SK-N-SH (cell line): ENCODE data around the gene BEND4. TPM values are rescaled to one million over a fixed set of nuclear protein-coding genes. Genes with fewer than 3 reads are reported as not detected.

Source experiments
- CTCF ChIA-PET: fragments of 300-600, 350-600 bp; formaldehyde crosslinking; extraction: SDS; loops from one replicate; lab custom pipeline; 2021; lab: Yijun Ruan, JAX
- POLR2A ChIA-PET: fragments of 350-600 bp; sonication (Branson Sonifier 250); formaldehyde crosslinking; extraction: SDS; loops from one replicate; lab custom pipeline; 2020; ENCODE audit warnings: antibody characterized with exemption, inconsistent platforms; lab: Yijun Ruan, JAX
- DNase-seq: peaks from one replicate; pipeline ENCODE4 v3.0.0; 2012
- H2AFZ ChIP-seq: fragments of 200-600 bp; sonication (generic); 2 replicates; pipeline ENCODE4 v1.8.1; 2016; ENCODE audit warnings: antibody characterized with exemption, mild to moderate bottlenecking, low read depth
- H3F3A ChIP-seq: fragments of 200-600 bp; sonication (generic); replicated peaks from 2 replicates; pipeline ENCODE3; 2016; ENCODE audit warnings: antibody characterized with exemption, mild to moderate bottlenecking; ENCODE audit not compliant: insufficient read depth
- H3K27ac ChIP-seq, 2 experiments: fragments of 200-500 bp in 1 of 2; fragments of 200-600 bp in 1 of 2; sonication (Bioruptor generic) in 1 of 2; sonication (generic), shearing (Covaris generic) in 1 of 2; 2 replicates each; pipeline versions ENCODE4 v1.5.1 to v1.6.1; 2014 to 2016; ENCODE audit warnings: low read depth in 2 of 2, inconsistent platforms in 1 of 2, low read length in 1 of 2, mild to moderate bottlenecking in 1 of 2, mixed read lengths in 1 of 2
- H3K27me3 ChIP-seq: fragments of 200-600 bp; sonication (generic), shearing (Covaris generic); 2 replicates; pipeline ENCODE4 v1.6.1; 2016; ENCODE audit warnings: mixed run types; ENCODE audit not compliant: insufficient read depth
- H3K36me3 ChIP-seq, 2 experiments: fragments of 200-500 bp in 1 of 2; fragments of 200-600 bp in 1 of 2; sonication (Bioruptor generic) in 1 of 2; sonication (generic) in 1 of 2; replicated peaks in 1 of 2; 2 replicates each; pipeline versions ENCODE3 to v1.5.1; 2014 to 2016; ENCODE audit warnings: low read length in 1 of 2, mild to moderate bottlenecking in 1 of 2; ENCODE audit not compliant: insufficient read depth in 2 of 2, control insufficient read depth in 1 of 2
- H3K4me1 ChIP-seq, 2 experiments: fragments of 200-500 bp in 1 of 2; fragments of 200-600 bp in 1 of 2; sonication (Bioruptor generic) in 1 of 2; sonication (generic), shearing (Covaris generic) in 1 of 2; 2 replicates each; pipeline versions ENCODE4 v1.5.1 to v1.6.1; 2014 to 2016; ENCODE audit warnings: low read depth in 1 of 2, low read length in 1 of 2, mixed run types in 1 of 2; ENCODE audit not compliant: insufficient read depth in 2 of 2, control insufficient read depth in 1 of 2
- H3K4me2 ChIP-seq: fragments of 200-600 bp; sonication (generic), shearing (Covaris generic); 2 replicates; pipeline ENCODE4 v1.6.1; 2017; ENCODE audit warnings: mixed run types
- H3K4me3 ChIP-seq, 2 experiments: fragments of 200-500 bp in 1 of 2; fragments of 200-600 bp in 1 of 2; sonication (Bioruptor generic) in 1 of 2; sonication (generic), shearing (Covaris generic) in 1 of 2; 2 replicates each; pipeline versions ENCODE4 v1.5.1 to v1.8.1; 2014 to 2016; ENCODE audit warnings: low read depth in 2 of 2, inconsistent platforms in 1 of 2, low read length in 1 of 2, mild to moderate bottlenecking in 1 of 2, mixed read lengths in 1 of 2, moderate library complexity in 1 of 2
- H3K79me2 ChIP-seq: fragments of 200-600 bp; sonication (generic); 2 replicates; pipeline ENCODE4 v1.8.1; 2017; ENCODE audit warnings: mild to moderate bottlenecking; ENCODE audit not compliant: insufficient read depth
- H3K9ac ChIP-seq: fragments of 200-600 bp; sonication (generic); 2 replicates; pipeline ENCODE4 v1.6.1; 2017; ENCODE audit warnings: mixed run types
- H3K9me2 ChIP-seq: fragments of 200-600 bp; sonication (generic); 2 replicates; pipeline ENCODE4 v1.6.1; 2017; ENCODE audit warnings: mixed run types
- H3K9me3 ChIP-seq: fragments of 200-600 bp; sonication (generic); 2 replicates; pipeline ENCODE4 v1.6.1; 2017; ENCODE audit warnings: mixed run types, mild to moderate bottlenecking, moderate library complexity
- H4K20me1 ChIP-seq: fragments of 200-600 bp; sonication (generic); 2 replicates; pipeline ENCODE4 v1.6.1; 2017; ENCODE audit warnings: mild to moderate bottlenecking, mixed run types; ENCODE audit not compliant: insufficient read depth
- CHD2 ChIP-seq: fragments of 150-350 bp; IDR thresholded peaks from 2 replicates; pipeline ENCODE4 v1.6.1; 2018; ENCODE audit warnings: low read length; ENCODE audit not compliant: partially characterized antibody
- ELF1 ChIP-seq: IDR thresholded peaks from 2 replicates; pipeline ENCODE4 v1.4.0; 2012
- EP300 ChIP-seq, 2 experiments: IDR thresholded peaks; 2 replicates each; pipeline versions ENCODE4 v1.4.0 to v1.6.1; 2012; ENCODE audit warnings: borderline replicate concordance in 1 of 2, low read depth in 1 of 2, low read length in 1 of 2
- FOXJ3 ChIP-seq: sonication (generic); formaldehyde crosslinking; IDR thresholded peaks from 2 replicates; pipeline ENCODE4 v1.5.1; 2020; ENCODE audit warnings: mild to moderate bottlenecking, missing genetic modification reagents
- FOXM1 ChIP-seq: IDR thresholded peaks from 2 replicates; pipeline ENCODE4 v1.4.0; 2012; ENCODE audit warnings: low read depth, mild to moderate bottlenecking
- GATA2 ChIP-seq: sonication (generic); formaldehyde crosslinking; IDR thresholded peaks from 2 replicates; pipeline ENCODE4 v1.5.0; 2020; ENCODE audit warnings: mild to moderate bottlenecking, missing genetic modification reagents
- JUND ChIP-seq: IDR thresholded peaks from 2 replicates; pipeline ENCODE4 v1.4.0; 2012
- MEF2A ChIP-seq: IDR thresholded peaks from 2 replicates; pipeline ENCODE4 v1.4.0; 2012; ENCODE audit warnings: low read depth, borderline replicate concordance
- NRF1 ChIP-seq: IDR thresholded peaks from 2 replicates; pipeline ENCODE4 v1.6.1; 2012; ENCODE audit warnings: low read depth, mild to moderate bottlenecking, low read length
- POLR2AphosphoS5 ChIP-seq: IDR thresholded peaks from 2 replicates; pipeline ENCODE4 v1.6.1; 2012; ENCODE audit warnings: low read depth, low read length
- RAD21 ChIP-seq: IDR thresholded peaks from 2 replicates; pipeline ENCODE4 v1.6.1; 2012; ENCODE audit warnings: mild to moderate bottlenecking, low read length
- RFX5 ChIP-seq: IDR thresholded peaks from 2 replicates; pipeline ENCODE4 v1.6.1; 2012; ENCODE audit warnings: mild to moderate bottlenecking, improper control_type of control experiment, low read length
- RXRA ChIP-seq: IDR thresholded peaks from 2 replicates; pipeline ENCODE4 v1.4.0; 2012; ENCODE audit warnings: low read depth, mild to moderate bottlenecking, borderline replicate concordance
- TCF12 ChIP-seq: IDR thresholded peaks from 2 replicates; pipeline ENCODE4 v1.4.0; 2012
- TEAD4 ChIP-seq: IDR thresholded peaks from 2 replicates; pipeline ENCODE4 v1.4.0; 2012; ENCODE audit warnings: mild to moderate bottlenecking, borderline replicate concordance; ENCODE audit not compliant: insufficient read depth
- YY1 ChIP-seq: IDR thresholded peaks from 2 replicates; pipeline ENCODE4 v1.4.0; 2012; ENCODE audit warnings: low read depth, mild to moderate bottlenecking
- WGBS: methylation state at CpG from one replicate; pipeline ENCODE4 v1.1.6; 2017; ENCODE audit warnings: low lambda C conversion rate; 5-methylcytosine and 5-hydroxymethylcytosine counted together
- polyA plus RNA-seq, 3 experiments: library from polyadenylated mRNA; depleted of rRNA; stranded (reverse); fragments of >200 nt; gene quantifications; 2 replicates each; pipeline ENCODE4 v1.2.3, GENCODE V29; 2012
- TF ChIP-seq, protein P1 (sequence below): IDR thresholded peaks from 2 replicates; pipeline ENCODE4 v1.4.0; 2012; ENCODE audit warnings: low read depth, borderline replicate concordance
- TF ChIP-seq, protein P2 (sequence below): fragments of 200-600 bp; sonication (generic); IDR thresholded peaks from 2 replicates; pipeline ENCODE4 v1.6.1; 2017; ENCODE audit warnings: antibody characterized with exemption, mild to moderate bottlenecking, moderate library complexity
- TF ChIP-seq, protein P3 (sequence below): IDR thresholded peaks from 2 replicates; pipeline ENCODE4 v1.4.0; 2012; ENCODE audit warnings: low read depth
- TF ChIP-seq, protein P4 (sequence below): fragments of 150-350 bp; IDR thresholded peaks from 2 replicates; pipeline ENCODE4 v1.6.1; 2016; ENCODE audit warnings: mild to moderate bottlenecking, low read depth, low read length
- TF ChIP-seq, protein P5 (sequence below): IDR thresholded peaks from 2 replicates; pipeline ENCODE4; 2012

BEND4 gene
- polyA plus RNA-seq, 1 of the 3 experiments (the other 2 are of a cell fraction), result 0.02 TPM

DNA sequence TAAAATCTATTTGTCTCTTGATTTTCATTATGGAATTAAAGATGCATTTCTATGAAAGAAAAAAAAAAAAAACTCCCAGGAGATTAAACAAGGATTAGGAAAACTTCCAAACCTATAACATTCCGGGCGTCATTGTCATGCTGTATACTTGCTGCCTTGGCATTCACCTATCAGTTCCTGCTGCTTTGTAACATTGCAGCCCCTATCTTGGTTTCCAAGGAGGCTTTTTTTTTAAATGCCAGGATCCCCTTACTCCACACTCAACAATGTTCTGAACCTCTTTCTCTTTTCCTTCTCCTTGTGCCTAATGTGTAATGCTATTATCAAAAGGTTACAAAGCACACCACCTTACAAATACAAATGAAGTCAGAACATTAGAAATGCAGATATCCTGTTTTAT, 20.5 kb upstream of the BEND4 start:
- DNase-seq, result no peak
- no peaks in the 10 kb centered on the region for H3K4me1 ChIP-seq
- ChIA-PET CTCF (no interaction called here), POLR2A (no interaction called here)
- H3K27me3 ChIP-seq, result no peaks in the 10 kb centered on the region
- no peak overlapping the region for H3K9ac ChIP-seq
- H3K4me3 ChIP-seq, result no peak overlapping the region
- no peaks in the 10 kb centered on the region for H3K9me3 ChIP-seq
- no peaks in the 10 kb centered on the region for H3K79me2 ChIP-seq
- TF ChIP-seq GATA2 (CRISPR knock-in tag) (no peak), JUND (no peak), YY1 (no peak), RAD21 (no peak), CHD2 (no peak), ELF1 (no peak), FOXM1 (no peak), EP300 (IDR thresholded peaks at IDR 0.05; ENCODE audit: borderline replicate concordance in 1 of 2, low read depth in 1 of 2, low read length in 1 of 2) (no peak), FOXJ3 (no peak)
- TF ChIP-seq, protein P1, sequence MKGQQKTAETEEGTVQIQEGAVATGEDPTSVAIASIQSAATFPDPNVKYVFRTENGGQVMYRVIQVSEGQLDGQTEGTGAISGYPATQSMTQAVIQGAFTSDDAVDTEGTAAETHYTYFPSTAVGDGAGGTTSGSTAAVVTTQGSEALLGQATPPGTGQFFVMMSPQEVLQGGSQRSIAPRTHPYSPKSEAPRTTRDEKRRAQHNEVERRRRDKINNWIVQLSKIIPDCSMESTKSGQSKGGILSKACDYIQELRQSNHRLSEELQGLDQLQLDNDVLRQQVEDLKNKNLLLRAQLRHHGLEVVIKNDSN, result no peak
- TF ChIP-seq, protein P2, sequence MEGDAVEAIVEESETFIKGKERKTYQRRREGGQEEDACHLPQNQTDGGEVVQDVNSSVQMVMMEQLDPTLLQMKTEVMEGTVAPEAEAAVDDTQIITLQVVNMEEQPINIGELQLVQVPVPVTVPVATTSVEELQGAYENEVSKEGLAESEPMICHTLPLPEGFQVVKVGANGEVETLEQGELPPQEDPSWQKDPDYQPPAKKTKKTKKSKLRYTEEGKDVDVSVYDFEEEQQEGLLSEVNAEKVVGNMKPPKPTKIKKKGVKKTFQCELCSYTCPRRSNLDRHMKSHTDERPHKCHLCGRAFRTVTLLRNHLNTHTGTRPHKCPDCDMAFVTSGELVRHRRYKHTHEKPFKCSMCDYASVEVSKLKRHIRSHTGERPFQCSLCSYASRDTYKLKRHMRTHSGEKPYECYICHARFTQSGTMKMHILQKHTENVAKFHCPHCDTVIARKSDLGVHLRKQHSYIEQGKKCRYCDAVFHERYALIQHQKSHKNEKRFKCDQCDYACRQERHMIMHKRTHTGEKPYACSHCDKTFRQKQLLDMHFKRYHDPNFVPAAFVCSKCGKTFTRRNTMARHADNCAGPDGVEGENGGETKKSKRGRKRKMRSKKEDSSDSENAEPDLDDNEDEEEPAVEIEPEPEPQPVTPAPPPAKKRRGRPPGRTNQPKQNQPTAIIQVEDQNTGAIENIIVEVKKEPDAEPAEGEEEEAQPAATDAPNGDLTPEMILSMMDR, result no peak
- TF ChIP-seq, protein P3, sequence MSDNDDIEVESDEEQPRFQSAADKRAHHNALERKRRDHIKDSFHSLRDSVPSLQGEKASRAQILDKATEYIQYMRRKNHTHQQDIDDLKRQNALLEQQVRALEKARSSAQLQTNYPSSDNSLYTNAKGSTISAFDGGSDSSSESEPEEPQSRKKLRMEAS, result no peak
- no peaks in the 10 kb centered on the region for H3K9me2 ChIP-seq
- no peak overlapping the region for H3K27ac ChIP-seq
- no peak overlapping the region for H2AFZ ChIP-seq
- WGBS, result 54% methylated on average over 2 of the region's 2 CpGs
- H4K20me1 ChIP-seq, result no peaks in the 10 kb centered on the region
- H3K4me2 ChIP-seq, result no peak overlapping the region
- H3F3A ChIP-seq, result no peaks in the 10 kb centered on the region
- no peaks in the 10 kb centered on the region for H3K36me3 ChIP-seq

DNA sequence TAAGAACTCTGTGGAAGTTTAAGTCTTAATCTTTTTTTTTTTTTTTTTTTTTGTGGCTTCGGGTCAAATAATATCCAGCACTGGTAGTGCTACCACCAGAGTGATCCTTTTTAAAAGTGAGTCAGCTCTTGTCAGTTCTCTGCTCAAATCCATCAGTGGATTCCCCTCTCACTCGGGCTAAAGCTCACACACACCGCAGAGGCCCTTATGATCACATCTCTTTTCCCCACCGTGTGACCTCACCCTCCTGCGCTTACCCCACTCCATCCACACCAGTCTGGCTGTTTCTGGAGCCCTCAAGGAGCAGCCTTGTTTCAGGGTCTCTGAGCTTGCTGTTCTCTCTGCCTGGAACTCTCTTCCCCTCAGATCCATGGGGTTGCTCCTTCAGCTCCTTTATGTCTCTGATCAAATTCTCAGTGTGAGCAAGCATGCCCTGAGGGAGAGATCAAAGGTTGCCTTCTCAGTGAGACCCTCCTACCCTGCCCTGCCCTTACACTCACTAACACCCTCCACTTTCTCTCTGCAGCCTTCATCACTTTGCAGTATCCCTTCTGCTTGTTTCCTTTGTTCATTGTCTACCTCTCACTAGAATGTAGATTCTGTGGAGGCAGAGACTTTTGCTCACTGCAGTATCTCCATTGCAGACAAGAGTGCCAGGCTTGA, 19.8 kb upstream of the BEND4 start:
- H3K27ac ChIP-seq, result no peak overlapping the region
- H3K9ac ChIP-seq, result no peak overlapping the region
- no peaks in the 10 kb centered on the region for H3K27me3 ChIP-seq
- DNase-seq, result no peak
- no peak overlapping the region for H2AFZ ChIP-seq
- H3K9me3 ChIP-seq, result no peaks in the 10 kb centered on the region
- ChIA-PET CTCF (no interaction called here), POLR2A (no interaction called here)
- H3K36me3 ChIP-seq, result no peaks in the 10 kb centered on the region
- H4K20me1 ChIP-seq, result no peaks in the 10 kb centered on the region
- H3K4me2 ChIP-seq, result no peak overlapping the region
- 48% methylated on average over 5 of the region's 5 CpGs for WGBS
- H3K4me1 ChIP-seq, result no peaks in the 10 kb centered on the region
- H3K4me3 ChIP-seq, result no peak overlapping the region
- no peaks in the 10 kb centered on the region for H3K9me2 ChIP-seq
- H3F3A ChIP-seq, result no peaks in the 10 kb centered on the region
- H3K79me2 ChIP-seq, result no peaks in the 10 kb centered on the region
- TF ChIP-seq, protein P4, sequence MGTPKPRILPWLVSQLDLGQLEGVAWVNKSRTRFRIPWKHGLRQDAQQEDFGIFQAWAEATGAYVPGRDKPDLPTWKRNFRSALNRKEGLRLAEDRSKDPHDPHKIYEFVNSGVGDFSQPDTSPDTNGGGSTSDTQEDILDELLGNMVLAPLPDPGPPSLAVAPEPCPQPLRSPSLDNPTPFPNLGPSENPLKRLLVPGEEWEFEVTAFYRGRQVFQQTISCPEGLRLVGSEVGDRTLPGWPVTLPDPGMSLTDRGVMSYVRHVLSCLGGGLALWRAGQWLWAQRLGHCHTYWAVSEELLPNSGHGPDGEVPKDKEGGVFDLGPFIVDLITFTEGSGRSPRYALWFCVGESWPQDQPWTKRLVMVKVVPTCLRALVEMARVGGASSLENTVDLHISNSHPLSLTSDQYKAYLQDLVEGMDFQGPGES, result no peak
- no peak for TF ChIP-seq POLR2AphosphoS5
- TF ChIP-seq TCF12, result no peak
- no peak for TF ChIP-seq NRF1
- TF ChIP-seq GATA2 (CRISPR knock-in tag), result no peak
- TF ChIP-seq FOXJ3, result no peak
- TF ChIP-seq, protein P5, sequence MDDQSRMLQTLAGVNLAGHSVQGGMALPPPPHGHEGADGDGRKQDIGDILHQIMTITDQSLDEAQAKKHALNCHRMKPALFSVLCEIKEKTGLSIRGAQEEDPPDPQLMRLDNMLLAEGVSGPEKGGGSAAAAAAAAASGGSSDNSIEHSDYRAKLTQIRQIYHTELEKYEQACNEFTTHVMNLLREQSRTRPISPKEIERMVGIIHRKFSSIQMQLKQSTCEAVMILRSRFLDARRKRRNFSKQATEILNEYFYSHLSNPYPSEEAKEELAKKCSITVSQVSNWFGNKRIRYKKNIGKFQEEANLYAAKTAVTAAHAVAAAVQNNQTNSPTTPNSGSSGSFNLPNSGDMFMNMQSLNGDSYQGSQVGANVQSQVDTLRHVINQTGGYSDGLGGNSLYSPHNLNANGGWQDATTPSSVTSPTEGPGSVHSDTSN, result no peak
- TF ChIP-seq, protein P2, result no peak
- no peak for TF ChIP-seq RAD21
- no peak for TF ChIP-seq ELF1
- no peak for TF ChIP-seq RFX5
- TF ChIP-seq RXRA, result no peak
- no peak for TF ChIP-seq MEF2A
- no peak for TF ChIP-seq TEAD4
- no peak for TF ChIP-seq CHD2
